ENCODE results near the gene MRPL45.
A peak's percentile ranks its signal among the peaks of the same experiment; 100 is the strongest.

Gene MRPL45

GRCh38 chr17:38344420-38344745, 47.4 kb downstream of the MRPL45 start:
- no peak for DNase-seq (ENCODE audit: low spot score)

DNA sequence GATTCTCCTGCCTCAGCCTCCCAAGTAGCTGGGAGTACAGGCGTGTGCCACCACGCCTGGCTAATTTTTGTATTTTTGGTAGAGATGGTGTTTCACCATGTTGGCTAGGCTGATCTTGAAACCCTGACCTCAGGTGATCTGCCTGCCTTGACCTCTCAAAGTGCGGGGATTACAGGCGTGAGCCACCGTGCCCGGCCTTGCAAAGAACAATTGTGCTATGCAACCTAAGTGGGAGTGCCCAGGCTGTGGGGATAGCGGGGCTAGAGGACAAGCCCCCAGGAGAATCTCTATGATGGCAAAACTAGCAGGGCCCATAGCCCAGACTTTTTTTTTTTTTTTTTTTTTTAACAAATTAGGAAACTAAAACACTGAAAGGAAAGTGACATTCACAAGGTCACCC, 48.8 kb downstream of the MRPL45 start:
- no peak for DNase-seq (ENCODE audit: low spot score)

- DNase-seq (ENCODE audit: low spot score) = peak; percentile 87
Measured at GRCh38 chr17:38349097-38349730, 52.2 kb downstream of the MRPL45 start.

GRCh38 chr17:38350035-38350434, 53.1 kb downstream of the MRPL45 start:
- DNase-seq (ENCODE audit: low spot score) = no peak

DNA sequence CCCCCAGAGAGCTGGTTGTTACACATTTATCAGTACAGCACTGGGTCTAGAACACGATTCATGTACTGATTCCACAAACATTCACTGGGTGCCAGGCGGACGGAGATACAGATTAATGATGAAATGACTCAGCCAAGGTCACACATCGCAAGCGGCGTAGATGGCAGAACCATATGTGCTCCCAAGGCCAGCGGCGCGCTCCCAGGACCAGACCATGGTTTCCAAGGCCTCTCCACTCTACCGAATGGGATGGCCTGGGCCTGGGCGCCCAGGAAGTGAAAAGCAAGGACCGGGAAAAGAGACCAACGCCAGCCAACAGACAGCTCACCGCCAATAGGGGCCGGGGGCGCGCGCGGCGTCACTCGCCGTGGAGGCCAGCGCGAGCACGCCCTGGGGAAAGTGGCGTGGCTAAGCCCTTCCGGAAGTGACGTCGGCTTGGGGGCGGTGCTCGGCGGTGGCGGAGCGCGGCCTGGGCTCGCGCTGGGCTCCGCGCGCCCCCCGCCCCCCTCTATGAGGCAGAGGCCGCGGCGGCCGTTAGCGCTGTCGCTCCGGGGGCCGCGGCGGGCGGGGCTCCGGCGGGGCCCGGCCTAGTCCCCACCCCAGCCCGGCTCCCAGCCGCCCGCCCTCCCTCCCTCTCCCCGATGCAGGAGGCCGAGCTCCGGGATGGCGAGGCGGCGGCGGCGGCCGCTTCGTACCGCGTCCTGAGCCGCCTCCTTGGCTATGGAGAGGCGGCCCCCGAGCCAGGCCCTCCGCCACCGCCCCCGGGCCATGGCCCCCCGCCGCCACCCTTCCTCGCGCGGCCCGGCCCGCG, 54.6 kb downstream of the MRPL45 start, which contains the start of gene SOCS7:
TSS of gene SOCS7 (plus strand) at position 433 of the 811 bp plus-strand sequence. CDS start at position 642, 209 bp downstream.
- DNase-seq (ENCODE audit: low spot score) = peak; percentile 91

DNA sequence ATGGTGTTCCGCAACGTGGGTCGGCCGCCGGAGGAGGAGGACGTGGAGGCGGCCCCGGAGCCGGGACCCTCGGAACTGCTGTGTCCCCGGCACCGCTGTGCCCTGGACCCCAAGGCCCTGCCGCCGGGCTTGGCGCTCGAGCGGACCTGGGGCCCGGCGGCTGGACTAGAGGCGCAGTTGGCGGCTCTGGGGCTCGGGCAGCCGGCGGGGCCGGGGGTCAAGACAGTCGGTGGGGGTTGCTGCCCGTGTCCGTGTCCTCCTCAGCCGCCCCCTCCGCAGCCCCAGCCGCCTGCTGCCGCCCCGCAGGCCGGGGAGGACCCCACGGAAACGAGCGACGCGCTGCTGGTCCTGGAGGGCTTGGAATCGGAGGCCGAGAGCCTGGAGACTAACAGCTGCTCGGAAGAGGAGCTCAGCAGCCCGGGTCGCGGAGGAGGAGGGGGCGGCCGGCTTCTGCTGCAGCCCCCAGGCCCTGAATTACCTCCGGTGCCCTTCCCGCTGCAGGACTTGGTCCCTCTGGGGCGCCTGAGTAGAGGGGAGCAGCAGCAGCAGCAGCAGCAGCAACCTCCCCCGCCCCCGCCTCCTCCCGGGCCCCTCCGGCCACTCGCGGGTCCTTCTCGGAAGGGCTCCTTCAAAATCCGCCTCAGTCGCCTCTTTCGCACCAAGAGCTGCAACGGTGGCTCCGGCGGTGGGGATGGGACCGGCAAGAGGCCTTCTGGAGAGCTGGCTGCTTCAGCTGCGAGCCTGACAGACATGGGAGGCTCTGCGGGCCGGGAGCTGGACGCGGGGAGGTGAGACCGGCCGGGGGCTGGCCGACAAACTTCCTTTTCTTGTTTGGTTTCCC, 55.5 kb downstream of the MRPL45 start:
- no peak for DNase-seq (ENCODE audit: low spot score)

- no peak for DNase-seq (ENCODE audit: low spot score)
Measured at GRCh38 chr17:38353086-38353604, 56.2 kb downstream of the MRPL45 start.

DNA sequence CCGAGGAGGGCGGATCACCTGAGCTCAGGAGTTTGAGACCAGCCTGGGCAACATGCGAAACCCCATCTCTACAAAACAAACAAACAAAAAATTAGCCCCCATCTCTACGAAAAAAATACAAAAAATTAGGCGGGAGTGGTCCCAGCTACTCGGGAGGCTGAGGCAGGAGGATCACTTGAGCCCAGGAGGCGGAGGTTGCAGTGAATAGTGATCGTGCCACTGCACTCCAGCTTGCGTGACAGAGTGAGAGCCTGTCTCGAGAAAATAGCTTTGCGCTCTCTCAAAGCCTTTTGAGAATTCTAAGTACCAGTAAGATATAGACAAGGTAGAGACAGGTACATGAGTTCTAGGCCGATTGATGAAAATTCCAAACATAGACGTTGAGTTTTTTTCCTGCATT, 56.7 kb downstream of the MRPL45 start:
- DNase-seq (ENCODE audit: low spot score) = no peak

DNA sequence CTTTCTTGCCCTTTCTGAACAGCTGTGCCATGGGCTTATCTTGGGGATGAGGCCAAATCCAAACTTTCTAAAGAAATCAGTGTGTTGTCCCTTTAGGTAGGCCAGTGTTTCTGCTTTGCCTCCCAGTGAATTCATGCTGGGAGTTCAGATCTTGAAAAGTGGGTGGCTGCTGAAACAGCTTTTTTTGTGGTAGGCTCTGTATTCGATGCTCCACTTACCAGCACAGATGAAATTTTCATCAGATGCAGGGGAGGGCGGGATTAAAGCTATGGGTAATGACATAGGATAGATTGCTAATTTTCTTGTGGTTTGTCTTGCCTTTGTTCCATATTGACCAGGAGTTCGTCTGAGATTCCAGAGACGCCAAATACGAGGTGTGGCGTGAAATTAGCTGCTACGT, 57.5 kb downstream of the MRPL45 start:
- no peak for DNase-seq (ENCODE audit: low spot score)

GRCh38 chr17:38355251-38355650, 58.3 kb downstream of the MRPL45 start:
- DNase-seq (ENCODE audit: low spot score) = no peak

DNA sequence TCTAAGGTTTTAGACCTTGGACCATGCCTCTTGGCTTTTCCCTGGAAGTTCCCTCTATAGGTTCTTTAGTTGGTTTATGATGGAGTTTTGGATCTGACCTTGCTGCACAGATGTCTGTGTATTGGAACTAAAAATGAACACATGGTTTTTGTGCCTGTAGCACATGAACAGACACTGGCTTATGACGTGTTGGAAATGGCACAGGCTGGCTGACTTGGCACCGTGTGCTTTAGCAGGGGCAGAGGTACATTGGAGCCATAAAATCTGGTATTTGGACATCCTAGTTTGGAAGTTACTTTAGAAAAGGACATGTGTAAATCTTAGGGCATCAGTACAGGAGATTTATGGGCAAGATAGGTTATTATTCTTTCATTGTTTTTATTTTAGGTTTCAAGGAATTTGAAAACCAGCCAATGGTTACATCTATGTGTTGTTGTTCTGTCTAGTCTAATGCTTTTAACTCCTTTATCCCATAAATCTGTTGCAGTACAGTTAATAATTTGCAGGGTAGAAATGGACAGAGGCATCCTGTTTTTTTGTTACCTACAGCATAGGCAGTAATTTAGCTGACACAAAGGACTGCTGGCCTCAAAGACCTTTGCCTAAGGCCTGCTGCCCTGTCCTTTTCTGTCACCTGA, 60.6 kb downstream of the MRPL45 start:
- no peak for DNase-seq (ENCODE audit: low spot score)

- DNase-seq (ENCODE audit: low spot score) = no peak
Measured at GRCh38 chr17:38358586-38359513, 61.9 kb downstream of the MRPL45 start.

DNA sequence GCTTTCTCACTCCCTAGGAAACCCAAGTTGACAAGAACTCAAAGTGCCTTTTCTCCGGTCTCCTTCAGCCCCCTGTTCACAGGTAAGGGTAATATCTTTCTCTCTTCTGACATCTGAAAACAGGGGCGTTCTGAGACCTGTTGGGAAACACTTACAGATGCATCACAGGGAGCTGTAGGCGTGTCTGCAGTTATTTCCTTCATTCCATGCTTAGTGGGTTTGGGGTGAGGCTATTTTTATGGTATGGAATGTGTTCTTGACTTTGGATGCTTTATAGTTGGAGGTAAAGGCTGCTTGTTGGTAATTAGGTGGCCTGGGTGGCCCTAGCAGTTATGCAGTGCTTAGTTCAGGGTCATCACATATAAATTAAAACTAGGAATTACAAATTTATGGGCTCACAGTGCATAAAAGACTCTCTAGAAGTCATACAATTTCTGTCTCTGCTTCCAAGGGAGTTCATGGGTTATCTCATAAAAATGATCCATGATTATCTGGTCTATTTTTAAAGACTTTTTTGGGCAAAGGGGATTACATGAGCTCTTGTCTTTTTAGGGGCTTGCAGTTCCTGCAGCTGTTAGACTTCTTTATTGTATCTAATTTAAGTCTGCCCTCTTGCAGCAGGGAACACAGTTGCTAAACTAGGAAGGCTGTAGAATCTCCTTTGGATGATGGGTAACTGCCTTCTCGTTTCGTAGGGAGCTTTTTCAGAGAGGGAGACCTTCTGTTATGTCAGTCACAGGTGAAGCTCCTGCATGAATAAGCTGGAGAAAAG, 64.9 kb downstream of the MRPL45 start:
- no peak for DNase-seq (ENCODE audit: low spot score)

DNA sequence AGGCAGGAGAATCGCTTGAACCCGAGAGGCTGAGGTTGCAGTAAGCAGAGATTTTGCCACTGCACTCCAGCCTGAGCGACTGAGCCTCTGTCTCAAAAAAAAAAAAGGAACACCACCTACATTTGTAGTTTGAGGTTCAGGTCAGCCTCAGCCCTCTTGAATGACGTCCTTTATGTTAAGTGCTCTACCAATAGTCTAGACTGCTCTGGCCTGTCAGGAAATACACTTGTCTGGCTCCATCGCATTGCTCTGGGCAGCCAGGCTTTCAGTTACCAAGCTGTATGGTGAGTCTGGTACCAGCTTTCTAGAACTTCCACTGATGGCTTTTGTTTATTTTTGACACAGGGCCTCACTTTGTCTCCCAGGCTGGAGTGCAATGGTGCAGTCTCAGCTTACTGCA, 66.0 kb downstream of the MRPL45 start:
- DNase-seq (ENCODE audit: low spot score) = no peak

DNA sequence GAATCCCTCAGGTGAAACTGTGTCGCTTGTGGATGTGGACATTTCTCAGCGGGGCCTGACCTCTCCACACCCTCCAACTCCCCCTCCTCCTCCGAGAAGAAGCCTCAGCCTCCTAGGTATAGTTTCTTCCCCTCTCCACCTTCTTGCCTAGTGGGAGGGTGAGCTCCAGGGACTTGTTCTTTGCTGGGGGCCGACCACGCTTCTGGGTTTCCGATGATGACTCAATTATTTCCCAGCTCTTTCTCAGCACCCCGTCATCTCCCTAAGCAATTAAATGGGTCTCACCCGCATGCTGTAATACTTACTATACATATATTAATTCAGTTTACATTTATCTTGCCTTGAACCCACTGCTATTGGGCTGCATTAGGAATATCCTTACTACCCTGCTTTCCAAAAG, 67.8 kb downstream of the MRPL45 start:
- DNase-seq (ENCODE audit: low spot score) = no peak

- DNase-seq (ENCODE audit: low spot score) = no peak
Measured at GRCh38 chr17:38369124-38369886, 72.3 kb downstream of the MRPL45 start.

Data from SK-N-DZ (cell line).